Left lung (tissue), 10 donors: ENCODE measurements around the gene PIAS3. TPM values are rescaled to one million over a fixed set of nuclear protein-coding genes. Genes with fewer than 3 reads are reported as not detected.
A peak's percentile ranks its signal among the peaks of the same experiment; 100 is the strongest.

Experiments
- ATAC-seq: fragments of 200-7000 bp; cut with Tn5 transposase; one replicate; pipeline ENCODE4 v1.9.1; 2020; ENCODE audit warnings: moderate library complexity
- DNase-seq, 4 donors: peaks; one replicate each; pipeline ENCODE4 v3.0.0-alpha.2; 2013 to 2020
- H3K27ac ChIP-seq, 2 donors: fragments of 200-600 bp; sonication (generic) in 1 of 2; one replicate each; pipeline versions ENCODE4 v1.5.0 to v1.8.0; 2020 to 2021
- H3K27me3 ChIP-seq, 2 donors: fragments of 200-600 bp; sonication (generic) in 1 of 2; one replicate each; pipeline versions ENCODE4 v1.5.0 to v1.8.0; 2020 to 2021
- H3K36me3 ChIP-seq, 2 donors: fragments of 200-600 bp; sonication (generic) in 1 of 2; one replicate each; pipeline versions ENCODE4 v1.5.0 to v1.8.0; 2020 to 2021
- H3K4me1 ChIP-seq, 2 donors: fragments of 200-600 bp; one replicate each; pipeline ENCODE4 v1.8.0; 2021
- H3K4me3 ChIP-seq, 2 donors: fragments of 200-600 bp; sonication (generic) in 1 of 2; one replicate each; pipeline versions ENCODE4 v1.5.0 to v1.8.0; 2020 to 2021; ENCODE audit warnings: mild to moderate bottlenecking in 1 of 2
- H3K9me3 ChIP-seq, 2 donors: fragments of 200-600 bp; sonication (generic) in 1 of 2; one replicate each; pipeline versions ENCODE4 v1.5.0 to v1.8.0; 2020 to 2021
- intact Hi-C, 2 donors: fragments of 100-400 bp; cut with DNase I; formaldehyde crosslinking; loops; one replicate each; pipeline versions ENCODE4 v1.11.2 to v1.14.2; 2022
- polyA plus RNA-seq, 6 donors: library from polyadenylated mRNA; unstranded; fragments of 120-200 nt; gene quantifications; one replicate each; pipeline ENCODE4 v1.2.1, GENCODE V29; 2013; ENCODE audit not compliant: insufficient read length in 6 of 6
- total RNA-seq, 2 donors: library from RNA; stranded (reverse); fragmentation: NEBNext Ultra II Directional; extraction: Animal tissue kit (Norgen Biotek cat#: 25700); gene quantifications; one replicate each; pipeline ENCODE4 v1.2.1, GENCODE V29; 2021
- TF ChIP-seq, protein P1 (sequence below), 2 donors: fragments of 200-600 bp; sonication (generic) in 1 of 2; IDR thresholded peaks; one replicate each; pipeline versions ENCODE4 v1.5.0 to v1.8.0; 2021; ENCODE audit warnings: antibody characterized with exemption in 2 of 2
- donor health status: DM: no; HTN: yes; CAD: no.
- donor health status: DM: no; HTN: no; CAD: no.

Gene PIAS3
- total and polyA plus RNA-seq, 8 donors, result 35.8 to 98.0 (median 69.6) TPM

- H3K4me1 ChIP-seq, result peaks cover 18 to 32% of the 10 kb centered on the region in 2 donors
- H3K9me3 ChIP-seq, result no peaks in the 10 kb centered on the region
- no peak for ATAC-seq
- no peak overlapping the region for H3K4me3 ChIP-seq
- intact Hi-C loops, result no loop called here
- H3K27ac ChIP-seq, result peak overlapping the region in 1 of 2 donors; percentile 37
- no peaks in the 10 kb centered on the region for H3K36me3 ChIP-seq
- no peak for DNase-seq
- peaks cover 0 to 16% of the 10 kb centered on the region in 2 donors for H3K27me3 ChIP-seq
- TF ChIP-seq, protein P1, sequence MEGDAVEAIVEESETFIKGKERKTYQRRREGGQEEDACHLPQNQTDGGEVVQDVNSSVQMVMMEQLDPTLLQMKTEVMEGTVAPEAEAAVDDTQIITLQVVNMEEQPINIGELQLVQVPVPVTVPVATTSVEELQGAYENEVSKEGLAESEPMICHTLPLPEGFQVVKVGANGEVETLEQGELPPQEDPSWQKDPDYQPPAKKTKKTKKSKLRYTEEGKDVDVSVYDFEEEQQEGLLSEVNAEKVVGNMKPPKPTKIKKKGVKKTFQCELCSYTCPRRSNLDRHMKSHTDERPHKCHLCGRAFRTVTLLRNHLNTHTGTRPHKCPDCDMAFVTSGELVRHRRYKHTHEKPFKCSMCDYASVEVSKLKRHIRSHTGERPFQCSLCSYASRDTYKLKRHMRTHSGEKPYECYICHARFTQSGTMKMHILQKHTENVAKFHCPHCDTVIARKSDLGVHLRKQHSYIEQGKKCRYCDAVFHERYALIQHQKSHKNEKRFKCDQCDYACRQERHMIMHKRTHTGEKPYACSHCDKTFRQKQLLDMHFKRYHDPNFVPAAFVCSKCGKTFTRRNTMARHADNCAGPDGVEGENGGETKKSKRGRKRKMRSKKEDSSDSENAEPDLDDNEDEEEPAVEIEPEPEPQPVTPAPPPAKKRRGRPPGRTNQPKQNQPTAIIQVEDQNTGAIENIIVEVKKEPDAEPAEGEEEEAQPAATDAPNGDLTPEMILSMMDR (IDR thresholded peaks at IDR 0.05), result no peak
Measured at GRCh38 chr1:145886816-145887215, 27.9 kb upstream of the PIAS3 start.

DNA sequence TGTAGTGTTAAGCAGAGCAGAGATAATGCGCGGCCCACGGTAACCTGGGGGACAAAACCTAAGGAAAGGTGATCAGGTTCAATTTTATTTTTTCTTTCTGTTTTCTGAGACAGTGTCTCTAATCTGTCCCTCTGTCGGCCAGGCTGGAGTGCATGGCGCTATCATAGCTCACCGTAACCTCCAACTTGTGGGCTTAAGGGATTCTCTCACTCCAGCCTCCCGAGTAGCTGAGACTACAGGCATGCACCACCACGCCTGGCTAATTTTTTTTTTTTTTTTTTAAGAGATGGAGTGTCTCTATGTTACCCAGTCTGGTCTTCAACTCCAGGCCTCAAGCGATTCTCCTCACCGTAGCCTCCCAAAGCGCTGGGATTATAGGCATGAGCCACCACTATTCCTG is 27.5 kb upstream of the PIAS3 start:
- Histone ChIP-seq H3K27ac (peak overlapping the region in 1 of 2 donors; percentile 37), H3K9me3 (no peaks in the 10 kb centered on the region), H3K36me3 (no peaks in the 10 kb centered on the region), H3K4me3 (peak overlapping the region; percentile 60 to 68), H3K4me1 (peaks cover 13 to 28% of the 10 kb centered on the region in 2 donors), H3K27me3 (peaks cover 0 to 16% of the 10 kb centered on the region in 2 donors)
- TF ChIP-seq, protein P1 (IDR thresholded peaks at IDR 0.05), result no peak
- peak; percentile 2 for ATAC-seq
- DNase-seq, result no peak
- intact Hi-C loops, result no loop called here

DNA sequence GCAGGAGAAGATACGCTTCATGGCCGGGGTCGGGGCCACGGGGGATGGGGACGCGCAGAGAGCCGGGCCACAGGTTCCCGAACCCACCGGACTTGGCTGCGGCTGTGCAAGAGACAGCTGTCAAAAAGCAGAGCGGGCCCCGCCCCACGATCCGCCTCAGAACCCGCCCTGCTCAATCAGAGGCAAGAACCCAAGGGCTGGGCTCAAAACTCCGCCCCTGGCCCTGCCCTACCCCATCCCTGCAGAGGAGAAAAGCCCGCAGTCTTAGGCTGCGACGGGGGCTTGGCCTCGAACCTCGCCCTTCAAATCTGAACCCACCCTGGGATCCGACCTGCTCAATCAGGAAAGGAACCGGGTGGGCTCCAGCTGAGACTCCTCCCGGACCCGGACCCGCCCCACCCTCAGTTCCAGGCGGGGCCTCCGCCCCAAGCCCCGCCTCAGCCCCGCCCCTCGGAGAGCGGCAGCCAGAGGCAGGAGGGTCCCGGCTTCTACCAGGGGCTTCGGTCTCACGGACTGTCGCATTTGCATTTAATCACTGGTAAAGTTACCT is 26.9 kb upstream of the PIAS3 start, which contains the start of gene ANKRD35:
Gene ANKRD35 (minus strand): TSS at position 129 of the 550 bp plus-strand sequence. CDS start 108 bp downstream, at position 21.
- intact Hi-C loops, result no loop called here
- Histone ChIP-seq H3K27me3 (peaks cover 0 to 16% of the 10 kb centered on the region in 2 donors), H3K27ac (peak within 1 kb of the TSS in 1 of 2 donors; percentile 37), H3K9me3 (no peaks in the 10 kb centered on the region), H3K4me3 (peak within 1 kb of the TSS; percentile 60 to 68), H3K4me1 (peaks cover 8 to 22% of the 10 kb centered on the region in 2 donors), H3K36me3 (no peaks in the 10 kb centered on the region)
- ATAC-seq (peak; percentile 98), DNase-seq (peak; percentile 74 to 98 (median 82))
- TF ChIP-seq, protein P1 (IDR thresholded peaks at IDR 0.05), result no peak

DNA sequence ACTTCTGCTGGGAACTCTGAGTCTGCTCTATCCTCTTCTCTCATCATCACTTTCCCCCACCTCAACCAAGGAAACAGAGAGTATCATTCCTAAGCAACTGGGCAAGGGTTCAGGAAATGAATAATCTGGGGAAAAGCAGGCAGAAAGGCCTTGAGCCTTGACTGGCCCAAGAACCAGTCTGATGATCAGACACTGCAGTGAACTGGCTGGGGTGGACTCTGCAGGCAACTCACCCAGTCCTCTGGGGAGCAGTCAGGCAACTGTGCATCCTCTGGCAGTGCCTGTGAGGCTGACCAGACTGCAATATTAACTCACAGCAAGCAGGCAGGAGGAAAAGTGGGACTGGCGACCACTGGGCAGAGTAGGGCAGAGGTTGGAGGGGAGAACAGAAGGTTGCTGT is 25.8 kb upstream of the PIAS3 start:
- TF ChIP-seq, protein P1 (IDR thresholded peaks at IDR 0.05), result no peak
- no peak overlapping the region for H3K4me3 ChIP-seq
- H3K27ac ChIP-seq, result no peak overlapping the region
- intact Hi-C loops, result no loop called here
- ATAC-seq (no peak), DNase-seq (no peak)
- no peaks in the 10 kb centered on the region for H3K36me3 ChIP-seq
- peaks cover 0 to 16% of the 10 kb centered on the region in 2 donors for H3K27me3 ChIP-seq
- peaks cover 3 to 16% of the 10 kb centered on the region in 2 donors for H3K4me1 ChIP-seq
- H3K9me3 ChIP-seq, result no peaks in the 10 kb centered on the region

DNA sequence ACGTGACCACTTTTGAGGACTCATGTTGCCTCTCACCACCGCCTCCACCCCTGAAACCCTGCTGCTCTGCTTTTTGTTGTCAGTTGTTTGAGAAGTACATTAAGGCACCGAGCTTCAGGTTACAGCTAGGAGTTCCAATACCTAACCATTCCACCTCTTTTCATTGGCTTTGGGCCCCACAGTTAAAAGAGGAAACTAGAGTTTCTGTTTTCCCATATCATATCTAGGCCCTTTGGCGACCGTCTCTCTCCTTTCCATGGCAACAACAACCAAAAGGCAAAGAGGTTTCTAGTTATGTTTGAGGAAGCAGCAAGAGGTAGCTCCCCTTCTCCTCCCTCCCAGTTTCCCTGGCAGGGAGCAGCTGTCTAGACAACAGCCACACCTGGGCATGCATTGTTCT is 20.9 kb upstream of the PIAS3 start:
- Histone ChIP-seq H3K4me1 (no peaks in the 10 kb centered on the region), H3K27me3 (peaks cover 0 to 9% of the 10 kb centered on the region in 2 donors), H3K27ac (no peak overlapping the region), H3K4me3 (no peak overlapping the region), H3K36me3 (no peaks in the 10 kb centered on the region), H3K9me3 (no peaks in the 10 kb centered on the region)
- DNase-seq (no peak), ATAC-seq (no peak)
- intact Hi-C loops, result no loop called here
- TF ChIP-seq, protein P1 (IDR thresholded peaks at IDR 0.05), result no peak
